ENCODE data around the gene PKD1L1. TPM values are rescaled to one million over a fixed set of nuclear protein-coding genes. Genes with fewer than 3 reads are reported as not detected.
A peak's percentile ranks its signal among the peaks of the same experiment; 100 is the strongest.
"Not testable (repeated sequence)": the region's sequence is repeated elsewhere in the genome, so short reads cannot be mapped to it uniquely, and the experiment has no call there.

Gene PKD1L1
- total RNA-seq, 1 experiment from 2014 or later, result not detected

DNA sequence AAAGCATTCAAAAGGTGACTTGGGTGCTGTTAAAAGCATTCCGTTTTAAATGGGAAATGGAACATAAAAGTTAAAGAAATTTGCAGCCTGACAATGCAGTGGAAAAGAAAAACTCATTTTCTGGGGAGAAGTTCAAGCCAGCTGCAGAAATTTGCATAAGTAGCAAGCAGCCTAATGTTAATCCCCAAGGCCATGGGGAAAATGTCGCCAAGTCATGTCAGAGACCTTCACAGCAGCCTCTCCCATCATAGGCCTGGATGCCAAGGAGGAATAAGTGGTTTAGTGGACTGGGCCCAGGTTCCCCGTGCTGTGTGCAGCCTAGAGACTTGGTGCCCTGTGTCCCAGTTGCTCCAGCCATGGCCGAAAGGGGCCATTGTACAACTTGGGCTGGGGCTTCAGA, 154.2 kb downstream of the PKD1L1 start:
- no peak overlapping the region for H3K27ac Mint-ChIP-seq (ENCODE audit: low read depth, unreplicated experiment)
- POLR2A ChIA-PET, result no interaction called here

GRCh38 chr7:47793186-47793585, 155.1 kb downstream of the PKD1L1 start:
- H3K4me1 Mint-ChIP-seq (ENCODE audit: insufficient read depth, unreplicated experiment); H3K27ac Mint-ChIP-seq (ENCODE audit: low read depth, unreplicated experiment); DNase-seq (ENCODE audit: unreplicated experiment); H3K27me3 Mint-ChIP-seq (ENCODE audit: insufficient read depth, unreplicated experiment); H3K36me3 Mint-ChIP-seq (ENCODE audit: insufficient read depth, unreplicated experiment); intact Hi-C loops (cut with micrococcal nuclease); H3K4me3 Mint-ChIP-seq (ENCODE audit: unreplicated experiment); BruUV-seq (replicated peaks); H3K9me3 Mint-ChIP-seq (ENCODE audit: unreplicated experiment); POLR2A ChIA-PET: not testable (repeated sequence)
- CTCF ChIA-PET, result interaction anchor here (0.5 kb wide), 1 partner anchor 477 kb away, joined by 3 read pairs; no protein-coding TSS in a partner anchor

More for the DNA sequence above, 154.2 kb downstream of the PKD1L1 start:
- Mint-ChIP-seq H3K9me3 (ENCODE audit: unreplicated experiment) (no peaks in the 10 kb centered on the region), H3K4me1 (ENCODE audit: insufficient read depth, unreplicated experiment) (peaks cover 5% of the 10 kb centered on the region), H3K36me3 (ENCODE audit: insufficient read depth, unreplicated experiment) (no peaks in the 10 kb centered on the region), H3K27me3 (ENCODE audit: insufficient read depth, unreplicated experiment) (no peaks in the 10 kb centered on the region), H3K4me3 (ENCODE audit: unreplicated experiment) (no peak overlapping the region)
- no peak for DNase-seq (ENCODE audit: unreplicated experiment)
- CTCF ChIA-PET, result interaction anchor here (0.6 to 1.0 kb wide), 2 partner anchors 25 to 34 kb away, joined by 3 to 4 read pairs; no protein-coding TSS in a partner anchor
- no peak for TF ChIP-seq CTCF (IDR thresholded peaks at IDR 0.05; ENCODE audit: unreplicated experiment)
- no TSS peak for BruUV-seq (replicated peaks)
- intact Hi-C loops (cut with micrococcal nuclease), result no loop called here

DNA sequence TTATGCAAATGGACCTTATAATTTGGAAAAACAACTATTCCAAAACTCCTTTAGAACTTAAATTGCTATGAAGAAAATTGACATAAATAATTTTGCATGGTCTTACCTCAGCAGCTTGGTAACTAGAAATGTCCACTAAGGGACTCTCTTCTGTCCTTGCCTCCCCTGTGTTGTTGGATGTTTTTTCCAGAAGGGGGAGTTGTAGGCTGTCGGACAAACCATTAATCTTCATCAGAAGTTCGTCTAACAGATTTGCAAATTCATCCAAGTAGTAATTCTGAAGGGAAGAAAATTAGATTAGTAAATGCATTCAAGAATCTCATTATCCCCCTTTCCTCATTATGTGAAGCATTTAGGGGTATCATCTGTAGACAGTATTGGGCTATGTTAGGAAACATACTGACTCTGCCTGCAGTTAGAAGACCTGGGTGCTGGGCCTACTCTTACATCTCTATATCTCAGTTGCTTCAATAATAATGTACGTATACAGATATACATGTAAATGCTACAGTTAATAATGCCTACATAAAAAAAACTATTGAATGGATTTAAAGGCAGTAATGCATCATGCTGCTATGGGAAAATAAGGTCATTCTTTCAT, 155.6 kb downstream of the PKD1L1 start:
- no TSS peak for BruUV-seq (replicated peaks)
- TF ChIP-seq CTCF (IDR thresholded peaks at IDR 0.05; ENCODE audit: unreplicated experiment), result peak; percentile 40
- Mint-ChIP-seq H3K9me3 (ENCODE audit: unreplicated experiment) (no peaks in the 10 kb centered on the region), H3K27ac (ENCODE audit: low read depth, unreplicated experiment) (no peak overlapping the region), H3K27me3 (ENCODE audit: insufficient read depth, unreplicated experiment) (no peaks in the 10 kb centered on the region), H3K4me1 (ENCODE audit: insufficient read depth, unreplicated experiment) (peaks cover 5% of the 10 kb centered on the region), H3K36me3 (ENCODE audit: insufficient read depth, unreplicated experiment) (no peaks in the 10 kb centered on the region), H3K4me3 (ENCODE audit: unreplicated experiment) (no peak overlapping the region)
- intact Hi-C loops (cut with micrococcal nuclease), result no loop called here
- ChIA-PET CTCF (interaction anchor here (0.5 to 0.9 kb wide), 3 partner anchors 10 to 476 kb away, joined by 3 to 4 read pairs (median 3); no protein-coding TSS in a partner anchor), POLR2A (interaction anchor here (0.7 to 1.1 kb wide), 2 partner anchors 9 to 192 kb away, joined by 3 to 6 read pairs; no protein-coding TSS in a partner anchor)
- peak; percentile 59 for DNase-seq (ENCODE audit: unreplicated experiment)

GRCh38 chr7:47791682-47792081, 156.6 kb downstream of the PKD1L1 start:
- Mint-ChIP-seq H3K36me3 (ENCODE audit: insufficient read depth, unreplicated experiment) (peaks cover 6% of the 10 kb centered on the region), H3K4me1 (ENCODE audit: insufficient read depth, unreplicated experiment) (peaks cover 12% of the 10 kb centered on the region), H3K9me3 (ENCODE audit: unreplicated experiment) (no peaks in the 10 kb centered on the region), H3K27me3 (ENCODE audit: insufficient read depth, unreplicated experiment) (no peaks in the 10 kb centered on the region), H3K27ac (ENCODE audit: low read depth, unreplicated experiment) (peak overlapping the region; percentile 9), H3K4me3 (ENCODE audit: unreplicated experiment) (no peak overlapping the region)
- TF ChIP-seq CTCF (IDR thresholded peaks at IDR 0.05; ENCODE audit: unreplicated experiment), result no peak
- POLR2A ChIA-PET, result interaction anchor here (1.1 kb wide), 2 partner anchors 8 to 157 kb away, joined by 6 read pairs; no protein-coding TSS in a partner anchor
- intact Hi-C loops (cut with micrococcal nuclease), result no loop called here
- DNase-seq (ENCODE audit: unreplicated experiment), result no peak
- no TSS peak for BruUV-seq (replicated peaks)
- CTCF ChIA-PET, result interaction anchor here (0.6 to 1.0 kb wide), 5 partner anchors 9 to 241 kb away, joined by 3 to 4 read pairs (median 4); no protein-coding TSS in a partner anchor

Measured in MCF 10A (cell line).